NCI-H2171 treated with DMSO at 0.1 percent for 48 hours (cell line): ENCODE data around the gene CIROP.

ENCODE experiments used
- DNase-seq: peaks from one replicate; lab custom pipeline; 2025; lab: John Stamatoyannopoulos, UW

CIROP gene

DNA sequence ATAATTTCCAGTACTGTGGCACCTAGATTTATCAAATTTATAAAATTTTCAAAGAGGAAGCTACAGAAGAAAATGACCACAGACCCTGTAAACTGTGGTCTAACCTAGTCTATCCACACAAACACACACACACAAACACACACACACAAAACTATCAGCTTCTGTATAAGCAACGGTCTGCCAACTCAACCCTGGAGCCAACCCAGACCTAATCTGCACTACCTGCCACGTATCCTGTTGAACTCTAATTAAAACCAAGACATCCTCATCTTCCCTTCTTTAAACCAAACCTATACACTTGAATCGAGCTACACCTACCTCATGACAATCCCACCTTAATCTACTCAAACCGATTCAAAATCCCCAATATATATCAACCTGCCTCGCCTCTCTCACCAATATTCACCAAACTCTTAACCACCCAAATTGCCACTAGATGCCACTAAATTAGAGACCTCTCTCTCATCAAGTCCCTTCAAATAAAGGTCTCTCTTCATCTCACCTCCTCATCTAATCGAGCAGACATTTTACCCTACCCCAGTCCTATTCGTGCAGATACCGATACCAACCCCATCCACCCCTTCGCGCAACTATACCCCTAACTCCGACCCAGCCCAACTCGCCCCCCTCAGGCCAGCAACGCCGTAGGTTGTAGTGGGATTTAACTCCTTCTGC, 10.7 kb downstream of the CIROP start:
- no peak for DNase-seq

DNA sequence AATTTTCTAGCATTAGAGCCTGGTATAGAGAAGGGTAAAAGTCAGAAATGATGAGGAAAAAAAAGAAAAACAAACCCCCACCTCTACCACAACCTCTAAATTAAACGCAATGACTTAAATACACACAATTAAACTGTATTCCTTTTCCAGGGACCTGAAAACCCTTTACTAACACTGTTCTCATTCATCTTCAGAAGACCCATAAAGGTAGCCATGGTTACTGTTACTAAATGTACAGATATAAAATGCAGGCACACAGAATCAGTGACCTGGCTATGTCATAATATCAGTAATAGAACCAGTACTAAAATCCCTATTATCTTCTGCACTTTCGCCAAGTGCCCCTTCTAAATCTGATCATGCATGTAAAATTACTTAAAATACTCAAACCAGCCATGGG, 11.3 kb downstream of the CIROP start:
- no peak for DNase-seq

DNA sequence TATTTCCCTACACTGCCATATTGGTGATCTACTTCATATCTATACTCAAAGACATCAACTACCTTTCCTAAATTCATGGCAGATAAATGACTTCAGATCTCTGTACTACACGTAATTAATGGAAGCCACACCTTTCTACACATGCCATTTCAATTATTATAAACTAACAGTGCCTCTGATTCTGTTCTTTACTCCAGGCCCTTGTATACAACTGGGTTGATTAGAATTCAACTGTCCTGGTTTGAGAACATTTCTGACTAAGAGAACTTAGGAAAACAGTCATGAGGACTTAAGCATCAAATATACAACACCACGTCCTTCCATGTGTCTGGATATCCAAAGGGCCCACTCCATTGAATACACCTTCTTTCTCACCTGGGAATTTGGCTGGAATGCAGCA, 11.7 kb downstream of the CIROP start:
- no peak for DNase-seq

DNA sequence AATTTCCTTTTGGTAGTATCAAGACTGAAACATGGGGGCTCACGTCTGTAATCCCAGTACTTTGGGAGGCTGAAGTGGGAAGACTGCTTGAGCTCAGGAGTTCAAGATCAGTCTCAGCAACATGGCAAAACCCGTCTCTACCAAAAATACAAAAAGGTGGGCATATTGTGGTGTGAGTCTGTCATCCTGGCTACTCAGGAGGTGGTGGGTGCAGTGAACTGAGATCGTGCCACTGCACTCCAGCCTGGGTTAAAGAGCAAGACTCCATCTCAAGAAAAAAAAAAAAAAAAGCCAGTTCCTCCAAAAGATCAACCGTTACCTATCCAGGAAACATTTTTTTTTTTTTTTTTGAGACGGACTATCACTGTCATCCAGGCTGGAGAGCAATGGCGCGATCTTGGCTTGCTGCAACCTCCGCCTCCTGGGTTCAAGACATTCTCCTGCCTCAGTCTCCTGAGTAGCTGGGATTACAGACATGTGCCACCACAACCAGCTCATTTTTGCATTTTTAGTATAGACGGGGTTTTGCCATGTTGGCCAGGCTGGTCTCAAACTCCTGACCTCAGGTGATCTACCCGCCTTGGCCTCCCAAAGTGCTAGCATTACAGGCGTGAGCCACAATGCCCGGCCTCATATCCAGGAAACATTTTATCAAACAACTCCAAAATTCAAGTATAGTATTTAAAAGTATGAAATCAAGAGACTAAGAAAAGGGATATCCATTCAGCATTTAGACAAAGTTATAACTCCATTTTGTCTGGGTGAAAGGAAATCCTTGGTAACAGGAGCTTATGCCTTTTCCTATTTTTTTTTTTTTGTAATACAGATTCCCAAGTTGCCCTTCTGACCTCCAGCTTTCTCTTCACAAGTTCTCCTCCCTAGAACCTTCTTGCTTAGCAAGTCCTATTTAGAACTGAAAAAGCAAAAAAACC, 13.2 kb downstream of the CIROP start:
- no peak for DNase-seq

DNA sequence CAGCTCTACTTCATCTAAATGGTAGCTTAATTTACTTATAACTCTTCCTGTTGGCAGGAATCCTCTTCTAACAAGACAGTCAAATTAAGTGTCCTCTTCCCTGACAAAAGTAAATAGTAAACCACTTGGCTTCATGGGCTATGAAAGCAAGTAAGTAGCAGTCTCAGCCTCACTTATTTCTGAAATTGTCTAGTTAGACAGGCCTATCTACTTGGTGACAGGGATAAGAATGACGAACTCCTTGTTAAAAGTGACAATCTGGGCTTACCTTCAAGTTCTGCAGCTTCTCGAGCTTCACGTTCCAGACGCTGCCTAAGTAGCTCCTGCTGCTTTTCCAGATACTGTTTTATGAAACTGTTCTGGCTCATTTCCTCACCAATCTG, 14.5 kb downstream of the CIROP start:
- no peak for DNase-seq

DNA sequence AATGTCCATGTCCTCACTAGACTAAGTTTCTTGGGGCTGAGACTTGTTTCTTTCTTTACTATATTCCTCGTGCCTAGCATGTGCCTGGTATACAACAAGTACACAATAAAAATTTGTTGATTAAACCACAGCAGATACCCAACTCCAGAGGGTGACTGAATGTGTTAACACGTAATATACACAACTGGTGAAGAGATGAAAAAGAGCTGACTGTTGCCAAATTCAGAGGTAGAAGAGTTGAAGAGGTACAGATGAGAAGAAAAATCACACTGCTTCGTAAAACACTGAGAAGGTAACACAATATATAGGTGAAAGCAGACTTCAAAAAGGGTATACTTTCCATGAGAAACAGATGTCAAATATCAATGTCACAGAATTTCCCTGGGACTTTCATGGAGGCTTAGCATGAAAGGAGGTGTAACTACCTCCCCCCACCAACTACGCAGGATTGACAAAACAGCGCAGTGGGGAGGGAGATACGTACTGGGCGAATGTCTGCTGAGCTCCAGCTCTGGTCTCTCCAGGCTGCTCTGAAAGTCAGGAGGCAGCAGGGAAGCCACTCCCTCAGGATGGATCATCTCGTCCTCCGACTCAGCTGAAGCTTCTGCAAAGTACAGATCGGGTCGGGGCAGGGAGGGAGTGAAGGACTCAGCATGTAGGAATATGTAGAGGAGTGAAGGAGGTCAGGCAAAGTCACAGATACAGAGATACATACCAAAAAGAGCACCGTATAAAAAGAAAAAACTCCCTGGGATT, 15.1 kb downstream of the CIROP start:
- no peak for DNase-seq

DNA sequence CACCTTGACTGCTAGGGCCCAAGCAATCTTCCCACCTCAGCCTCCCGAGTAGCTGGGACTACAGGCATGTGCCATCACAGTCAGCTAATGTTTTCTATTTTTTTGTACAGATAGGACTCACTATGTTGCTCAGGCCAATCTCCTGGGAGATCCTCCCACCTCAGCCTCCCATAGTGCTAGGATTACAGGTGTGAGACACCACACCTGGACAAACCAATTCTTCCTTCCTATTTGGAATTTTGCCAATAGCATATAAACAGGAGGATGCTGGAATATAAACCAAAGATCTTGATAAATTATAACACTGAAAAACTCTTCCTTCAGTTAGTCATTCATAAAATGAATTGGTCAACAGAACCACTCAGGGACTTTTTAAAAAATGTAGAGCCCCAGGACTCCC, 18.2 kb downstream of the CIROP start:
- no peak for DNase-seq

DNA sequence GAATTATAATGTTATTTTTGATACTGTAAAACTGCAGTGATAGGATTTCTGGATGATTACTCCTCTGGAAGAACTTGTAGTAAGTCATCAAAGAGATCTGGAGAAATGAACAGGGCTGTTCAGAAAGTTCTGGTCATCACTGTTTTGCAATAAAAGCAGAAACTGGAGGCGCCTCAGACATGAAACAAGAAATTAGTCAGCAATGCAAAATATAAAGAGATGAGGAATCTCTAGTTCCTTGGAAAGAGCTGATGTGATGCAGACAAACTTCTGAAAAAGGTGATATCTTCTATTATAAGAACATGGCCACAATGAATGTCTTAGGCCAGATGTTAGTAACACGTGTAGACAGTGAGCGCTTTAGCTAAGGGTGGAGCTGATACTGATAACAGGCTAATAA, 19.3 kb downstream of the CIROP start:
- DNase-seq, result no peak

DNA sequence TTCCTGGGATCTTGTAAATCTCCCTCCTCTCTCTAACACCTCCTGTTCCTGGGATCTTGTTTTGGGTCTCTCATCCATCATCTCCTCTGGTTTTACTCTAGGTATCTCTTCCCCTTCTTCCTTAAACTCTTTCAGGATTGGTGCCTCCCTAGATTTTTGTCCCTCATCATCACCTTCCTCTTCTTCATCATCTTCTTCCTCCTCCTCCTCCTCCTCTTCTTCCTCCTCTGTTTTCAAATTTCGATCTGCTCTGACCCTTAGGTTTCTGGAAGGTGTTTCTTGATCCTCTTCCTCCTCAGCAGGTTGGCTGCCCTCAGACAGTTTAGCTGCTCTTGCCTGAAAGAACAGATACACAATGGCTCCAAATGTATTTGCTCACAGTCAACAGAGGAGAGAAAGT, 24.3 kb downstream of the CIROP start:
- DNase-seq, result no peak

DNA sequence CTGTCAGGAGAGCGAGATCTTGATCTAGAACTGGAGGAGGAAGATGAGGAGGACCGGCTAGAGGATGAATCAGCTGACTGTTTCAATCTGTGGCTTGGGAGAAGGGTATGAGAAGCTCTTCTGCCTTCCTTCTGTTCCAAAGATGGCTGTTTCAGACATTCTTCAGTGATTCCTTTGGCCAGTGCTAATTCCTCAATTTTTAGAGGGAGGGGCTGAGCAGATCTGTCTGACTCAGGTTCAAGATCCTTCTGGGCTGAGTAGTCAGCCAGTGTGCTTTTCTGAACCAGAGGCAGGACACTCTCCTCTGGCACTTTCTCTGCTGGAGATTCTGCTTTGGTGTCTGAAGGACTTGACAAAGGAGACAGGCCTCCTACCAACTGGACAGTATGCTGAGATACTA, 25.1 kb downstream of the CIROP start:
- no peak for DNase-seq

DNA sequence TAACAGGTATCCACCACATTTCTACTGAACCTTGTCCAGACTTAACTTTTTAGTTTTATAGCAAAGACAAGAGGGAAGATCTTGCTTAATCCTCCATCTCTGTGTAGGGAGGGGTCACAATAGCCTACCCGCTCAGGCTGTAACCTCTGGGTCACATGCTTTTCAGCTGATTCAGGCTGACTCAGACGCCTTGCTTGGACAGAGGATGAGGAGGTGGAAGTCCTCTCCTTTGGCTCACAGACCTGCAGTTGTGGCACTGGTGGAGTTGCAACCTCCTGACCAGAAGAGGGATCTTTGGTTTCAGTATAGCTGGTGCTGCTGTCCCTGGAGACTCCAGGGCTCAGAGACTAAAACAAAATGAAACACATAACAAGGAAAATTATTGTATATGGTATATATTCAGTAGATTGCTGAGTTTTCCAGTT, 26.1 kb downstream of the CIROP start:
- DNase-seq, result no peak

DNA sequence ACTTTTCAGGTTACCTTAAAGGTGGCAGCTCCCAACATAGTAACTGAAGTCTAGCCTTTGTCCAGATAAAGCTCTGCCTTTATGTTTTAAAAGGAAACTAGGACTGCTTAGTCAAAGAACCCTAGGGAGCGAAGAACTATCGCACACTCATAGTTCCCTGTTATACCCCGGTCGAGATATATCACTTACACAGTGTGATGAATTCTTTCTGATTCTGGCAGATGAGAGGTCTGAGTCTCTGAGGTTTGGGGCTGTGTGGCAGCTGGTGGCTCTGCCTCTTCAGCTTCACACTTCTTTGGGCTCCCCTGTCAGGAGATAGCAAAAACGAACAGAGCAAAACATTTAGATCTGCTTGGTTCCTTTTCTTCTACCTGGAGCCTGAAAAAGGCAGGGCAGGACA, 26.8 kb downstream of the CIROP start:
- no peak for DNase-seq

DNA sequence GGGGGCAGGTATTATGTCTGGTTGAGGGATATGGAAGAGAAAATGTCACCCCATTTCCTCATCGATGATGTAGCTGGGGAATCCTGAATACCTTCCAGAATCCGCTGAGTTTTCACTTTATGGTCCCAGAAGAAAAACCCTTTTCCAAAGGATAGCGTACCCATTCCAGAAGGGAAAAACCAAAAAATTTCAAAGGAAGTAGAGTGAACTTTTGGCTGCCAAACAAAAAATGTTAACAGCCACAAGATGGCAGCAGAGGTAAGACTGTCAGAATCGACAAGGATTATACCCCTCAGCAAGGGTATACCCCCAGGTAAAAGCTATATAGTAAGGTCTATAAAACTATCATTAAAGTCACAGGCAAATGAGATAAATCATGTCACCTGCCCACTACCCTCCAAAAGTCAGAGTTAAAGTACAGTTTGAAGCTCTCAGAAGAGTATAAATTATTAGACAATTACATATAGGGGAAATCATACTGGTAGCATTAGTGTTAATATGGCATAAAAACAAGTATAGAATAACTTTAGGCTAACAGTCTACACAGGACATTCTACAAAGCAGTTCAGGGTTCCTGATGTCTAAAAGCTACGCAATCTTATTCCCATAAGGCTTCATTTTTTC, 27.9 kb downstream of the CIROP start:
- DNase-seq, result no peak

DNA sequence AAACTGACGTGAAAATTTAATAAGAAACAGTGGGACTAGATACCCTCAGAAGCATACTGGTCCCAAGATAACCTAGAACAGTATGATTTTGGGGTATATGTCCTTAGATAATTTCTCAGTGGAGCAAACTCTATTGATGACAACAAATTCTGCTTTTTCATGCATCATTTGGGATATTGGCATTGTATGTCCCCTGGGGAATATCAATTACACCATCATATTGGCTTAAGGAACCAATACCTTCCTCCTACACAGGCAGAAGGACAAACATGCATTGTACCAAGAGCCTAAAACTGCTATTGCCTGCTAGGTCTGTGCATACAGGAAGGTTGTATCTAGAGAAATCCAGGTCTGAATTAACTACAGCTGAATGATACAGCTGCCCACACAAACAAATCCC, 29.9 kb downstream of the CIROP start:
- no peak for DNase-seq

DNA sequence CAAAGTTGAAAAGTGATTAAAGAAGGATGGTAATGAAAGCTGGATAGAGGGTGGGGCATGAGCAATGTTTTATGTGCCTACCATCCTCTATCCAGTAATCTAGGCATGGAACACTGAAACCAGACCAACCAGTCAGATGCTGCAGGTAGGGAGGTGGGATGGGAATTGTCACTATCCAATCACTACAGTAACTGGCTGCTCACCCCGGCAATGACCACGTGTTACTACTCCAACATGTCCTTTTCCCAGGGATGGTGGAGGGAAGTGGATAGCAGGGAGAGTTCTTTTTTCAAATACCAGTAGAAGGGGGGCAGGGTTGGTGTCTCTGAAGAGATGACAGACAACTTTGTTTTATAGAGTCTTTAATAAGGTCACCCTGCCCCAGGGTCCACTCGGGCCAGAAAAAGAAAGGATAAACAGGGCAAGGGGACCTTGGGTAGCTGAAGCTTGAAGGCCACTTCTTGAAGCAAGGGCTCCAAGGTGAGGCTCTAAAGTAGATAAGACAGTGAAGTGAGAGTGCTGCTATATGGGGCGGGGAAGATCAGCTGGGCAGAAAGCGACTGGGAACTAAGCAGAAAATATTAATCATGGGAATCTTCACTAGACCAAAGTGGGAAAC, 32.8 kb downstream of the CIROP start:
- DNase-seq, result no peak

DNA sequence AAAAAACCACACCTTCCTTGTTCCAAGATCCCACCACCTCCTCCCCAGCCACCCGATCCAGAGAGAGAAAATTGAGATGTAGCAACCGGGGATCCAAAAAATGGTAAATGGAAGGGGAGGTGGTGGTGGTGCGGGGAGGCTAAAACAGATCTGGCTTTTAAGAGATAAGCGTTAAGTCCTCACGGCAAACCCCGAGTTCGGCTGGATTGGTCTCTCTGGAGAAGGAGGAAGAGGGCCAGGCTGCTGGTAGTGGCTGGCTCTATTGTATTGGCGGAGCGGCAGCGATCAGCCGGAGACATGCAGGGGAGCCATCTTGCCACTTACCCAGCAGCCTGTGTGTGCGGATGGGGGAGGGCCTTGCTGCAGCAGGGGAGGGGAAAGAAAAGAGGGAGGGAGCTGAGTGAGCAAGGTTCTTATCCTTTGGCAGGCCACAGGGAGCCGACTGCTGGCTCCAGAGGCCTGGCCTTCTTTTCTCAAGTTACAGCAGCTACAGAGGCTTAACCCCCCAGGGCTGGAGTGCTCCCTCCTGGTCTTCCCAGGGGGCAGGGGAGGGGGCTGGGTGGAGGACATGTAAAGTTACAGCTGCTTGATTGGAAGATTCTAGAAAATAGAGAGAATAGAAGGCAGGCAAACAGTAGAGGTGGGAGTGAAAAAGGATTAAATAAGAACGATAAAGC, 33.4 kb downstream of the CIROP start:
- DNase-seq, result no peak

DNA sequence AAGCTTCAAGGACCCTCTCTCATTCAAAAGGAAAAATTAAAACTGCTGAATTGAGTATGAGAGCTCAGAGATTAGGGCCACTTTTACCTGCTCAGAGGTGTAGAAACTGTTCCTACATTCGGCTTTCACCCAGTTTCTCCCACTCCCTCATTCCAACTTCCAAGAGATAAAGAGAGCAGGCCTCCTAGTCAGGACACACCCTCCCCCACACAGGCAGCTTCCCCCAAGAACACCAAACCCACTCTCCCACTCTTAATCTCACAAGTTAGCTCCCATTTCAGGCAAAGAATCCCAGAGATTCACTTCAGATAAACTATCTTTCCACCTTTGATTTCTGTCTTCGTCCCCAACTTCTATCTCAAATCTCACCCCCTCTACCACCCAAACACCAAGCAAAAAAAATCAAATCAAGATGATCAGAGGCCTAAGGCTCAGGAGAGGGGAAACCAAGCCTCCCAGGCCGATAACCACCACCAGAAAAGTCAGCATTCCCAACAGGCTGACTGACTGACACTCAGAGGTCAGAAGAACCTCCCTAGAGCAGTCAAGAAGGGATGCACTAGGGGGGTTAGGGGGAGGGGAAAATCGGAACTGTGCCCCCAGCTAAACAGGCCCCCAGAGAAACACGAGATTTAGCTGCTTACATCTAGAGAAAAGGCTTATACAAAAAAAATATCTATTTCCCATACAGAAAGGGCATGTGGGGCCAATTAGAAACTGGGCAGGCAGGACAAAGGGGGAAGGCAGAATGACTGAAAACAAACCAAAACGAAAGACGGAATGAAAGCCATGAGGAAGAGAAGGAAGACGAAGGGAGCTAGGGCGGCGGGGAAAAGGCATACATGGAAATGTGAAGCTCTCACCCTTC, 34.3 kb downstream of the CIROP start:
- no peak for DNase-seq

DNA sequence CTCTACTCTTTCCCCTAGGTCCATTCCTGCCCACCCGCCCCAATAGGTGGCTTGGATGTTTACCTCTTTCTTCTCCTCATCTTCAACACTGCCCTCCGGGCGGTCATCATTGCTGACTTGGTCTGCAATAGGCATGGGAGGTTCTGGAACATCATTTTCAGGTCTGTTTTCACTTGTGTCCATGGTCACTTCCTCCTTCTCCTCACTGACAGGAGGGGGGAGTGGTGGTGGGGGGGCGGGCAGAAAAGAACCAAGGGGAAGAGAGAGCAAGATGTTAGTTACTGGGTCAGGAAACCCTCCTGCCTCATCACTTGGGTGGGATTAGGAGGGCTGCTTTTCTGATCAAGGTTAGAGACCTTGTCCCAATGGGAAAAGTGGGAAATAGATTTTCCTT, 35.4 kb downstream of the CIROP start:
- DNase-seq, result no peak

DNA sequence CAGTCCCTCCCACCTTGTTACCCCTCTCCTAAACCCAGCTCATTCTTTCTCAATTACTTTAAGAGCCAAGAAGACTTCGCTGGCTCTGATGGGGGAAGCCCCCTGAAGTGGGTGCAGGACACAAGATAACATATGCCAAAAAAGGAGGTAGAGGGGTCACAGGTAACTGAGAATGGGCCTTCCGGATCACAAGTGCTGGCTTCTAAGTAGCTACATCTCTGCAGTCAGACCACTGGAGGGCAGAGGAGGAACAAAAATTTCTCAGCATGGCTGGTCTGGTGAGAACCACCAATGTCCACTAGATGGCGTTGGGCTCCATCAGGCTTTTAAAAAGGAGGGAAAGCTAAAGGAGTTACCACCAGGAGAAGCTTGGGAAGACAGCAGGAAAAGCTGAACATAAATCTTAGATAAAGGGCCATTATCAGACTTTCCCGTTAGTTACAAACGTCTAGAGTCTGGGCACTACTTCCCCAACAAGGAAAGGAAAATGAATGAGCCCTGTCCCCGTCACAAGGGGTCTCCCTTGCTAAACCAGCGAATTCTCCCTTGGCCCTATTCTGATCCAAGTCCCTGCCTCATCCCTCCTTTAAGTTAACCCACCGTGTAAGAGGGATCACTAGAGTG, 35.9 kb downstream of the CIROP start:
- DNase-seq, result no peak
